DOHH2 (cell line): ENCODE data around the gene LOXL4.
A peak's percentile ranks its signal among the peaks of the same experiment; 100 is the strongest.

ENCODE experiments used
- H3F3A ChIP-seq: fragments of 200-600 bp; sonication (generic), shearing (Covaris generic); 2 replicates; pipeline ENCODE4 v1.6.0; 2016; ENCODE audit warnings: antibody characterized with exemption, mild to moderate bottlenecking; ENCODE audit not compliant: control insufficient read depth, insufficient read depth
- H3K27ac ChIP-seq: fragments of 200-600 bp; sonication (generic); 2 replicates; pipeline ENCODE4 v1.5.1; 2014; ENCODE audit warnings: low read depth, mild to moderate bottlenecking, low read length, moderate library complexity
- H3K27me3 ChIP-seq: fragments of 200-600 bp; sonication (generic); 2 replicates; pipeline ENCODE4 v1.6.1; 2014; ENCODE audit warnings: mild to moderate bottlenecking, low read length, mixed read lengths; ENCODE audit not compliant: control insufficient read depth
- H3K36me3 ChIP-seq: fragments of 200-600 bp; sonication (generic); 2 replicates; pipeline ENCODE4 v1.6.1; 2014; ENCODE audit warnings: mild to moderate bottlenecking, low read length, moderate library complexity, mixed read lengths; ENCODE audit not compliant: control insufficient read depth
- H3K4me1 ChIP-seq: fragments of 200-600 bp; sonication (generic); 2 replicates; pipeline ENCODE4 v1.6.1; 2014; ENCODE audit warnings: mild to moderate bottlenecking, low read length, mixed read lengths; ENCODE audit not compliant: control insufficient read depth
- H3K4me2 ChIP-seq: fragments of 200-600 bp; sonication (generic); 2 replicates; pipeline ENCODE4 v1.6.0; 2014; ENCODE audit warnings: mild to moderate bottlenecking, low read length, moderate library complexity
- H3K4me3 ChIP-seq: fragments of 200-600 bp; sonication (generic); 2 replicates; pipeline ENCODE4 v1.5.1; 2014; ENCODE audit warnings: mild to moderate bottlenecking, low read length, mixed read lengths
- H3K79me2 ChIP-seq: fragments of 200-600 bp; sonication (generic); 2 replicates; pipeline ENCODE4 v1.6.1; 2014; ENCODE audit warnings: mild to moderate bottlenecking, low read length, mixed read lengths; ENCODE audit not compliant: control insufficient read depth
- H3K9me2 ChIP-seq: fragments of 200-600 bp; sonication (generic); replicated peaks from 2 replicates; pipeline ENCODE4 v1.6.1; 2014; ENCODE audit warnings: mild to moderate bottlenecking, low read length, mixed read lengths; ENCODE audit not compliant: control insufficient read depth
- H3K9me3 ChIP-seq: fragments of 200-600 bp; sonication (generic); 2 replicates; pipeline ENCODE4 v1.6.1; 2014; ENCODE audit warnings: antibody characterized with exemption, low read length, mixed read lengths; ENCODE audit not compliant: control insufficient read depth, insufficient read depth
- H4K20me1 ChIP-seq: fragments of 200-600 bp; sonication (generic); 2 replicates; pipeline ENCODE4 v1.6.0; 2014; ENCODE audit warnings: low read depth, mild to moderate bottlenecking, antibody characterized with exemption, low read length, moderate library complexity; ENCODE audit not compliant: control insufficient read depth, insufficient read depth
- CTCF ChIP-seq: fragments of 200-600 bp; sonication (generic); IDR thresholded peaks from one replicate; pipeline ENCODE4 v1.5.1; 2014; ENCODE audit warnings: antibody characterized with exemption, mild to moderate bottlenecking, low read depth, low read length; ENCODE audit not compliant: poor library complexity, severe bottlenecking
- EZH2phosphoT487 ChIP-seq: fragments of 200-600 bp; sonication (generic); IDR thresholded peaks from 2 replicates; pipeline ENCODE4 v1.6.1; 2017; ENCODE audit warnings: borderline replicate concordance, mild to moderate bottlenecking, antibody characterized with exemption, low read length, moderate library complexity, mixed read lengths

LOXL4 gene

GRCh38 chr10:98244141-98244540 is 23.9 kb downstream of the LOXL4 start:
- no peaks in the 10 kb centered on the region for H3K9me3 ChIP-seq
- H3K9me2 ChIP-seq = no peaks in the 10 kb centered on the region
- peaks cover 85% of the 10 kb centered on the region for H3K36me3 ChIP-seq
- no peaks in the 10 kb centered on the region for H3K27me3 ChIP-seq
- H3K4me1 ChIP-seq = no peaks in the 10 kb centered on the region
- H3K4me2 ChIP-seq = no peak overlapping the region
- H3K79me2 ChIP-seq = no peaks in the 10 kb centered on the region
- no peaks in the 10 kb centered on the region for H4K20me1 ChIP-seq
- H3K27ac ChIP-seq = no peak overlapping the region
- TF ChIP-seq EZH2phosphoT487 = no peak
- no peak for TF ChIP-seq CTCF
- 0 out of 2 replicates have a peak, but pooled peaks cover 3% of the 10 kb centered on the region for H3F3A ChIP-seq
- H3K4me3 ChIP-seq = no peak overlapping the region

- H3K9me3 ChIP-seq = no peaks in the 10 kb centered on the region
- H3K4me2 ChIP-seq = no peak overlapping the region
- no peaks in the 10 kb centered on the region for H3K27me3 ChIP-seq
- TF ChIP-seq EZH2phosphoT487 (no peak), CTCF (peak; percentile 41)
- no peaks in the 10 kb centered on the region for H4K20me1 ChIP-seq
- H3K79me2 ChIP-seq = no peaks in the 10 kb centered on the region
- H3K4me3 ChIP-seq = no peak overlapping the region
- H3K9me2 ChIP-seq = no peaks in the 10 kb centered on the region
- H3F3A ChIP-seq = 0 out of 2 replicates have a peak, but pooled peaks cover 3% of the 10 kb centered on the region
- H3K27ac ChIP-seq = no peak overlapping the region
- peaks cover 87% of the 10 kb centered on the region for H3K36me3 ChIP-seq
- no peaks in the 10 kb centered on the region for H3K4me1 ChIP-seq
These were observed 25.2 kb downstream of the LOXL4 start for GRCh38 chr10:98242823-98243222.

- peaks cover 89% of the 10 kb centered on the region for H3K36me3 ChIP-seq
- H3K27ac ChIP-seq = no peak overlapping the region
These were observed 27.5 kb downstream of the LOXL4 start for GRCh38 chr10:98240524-98240923.

More at GRCh38 chr10:98240524-98240923, 27.5 kb downstream of the LOXL4 start:
- H3K4me2 ChIP-seq = no peak overlapping the region
- H3K79me2 ChIP-seq = no peaks in the 10 kb centered on the region
- H3K9me2 ChIP-seq = no peaks in the 10 kb centered on the region
- H3K9me3 ChIP-seq = no peaks in the 10 kb centered on the region
- 0 out of 2 replicates have a peak, but pooled peaks cover 3% of the 10 kb centered on the region for H3F3A ChIP-seq
- H3K4me3 ChIP-seq = no peak overlapping the region
- no peak for TF ChIP-seq EZH2phosphoT487
- no peak for TF ChIP-seq CTCF
- no peaks in the 10 kb centered on the region for H4K20me1 ChIP-seq
- H3K27me3 ChIP-seq = no peaks in the 10 kb centered on the region
- no peaks in the 10 kb centered on the region for H3K4me1 ChIP-seq
